ENCODE measurements around the gene RAB31.

DNA sequence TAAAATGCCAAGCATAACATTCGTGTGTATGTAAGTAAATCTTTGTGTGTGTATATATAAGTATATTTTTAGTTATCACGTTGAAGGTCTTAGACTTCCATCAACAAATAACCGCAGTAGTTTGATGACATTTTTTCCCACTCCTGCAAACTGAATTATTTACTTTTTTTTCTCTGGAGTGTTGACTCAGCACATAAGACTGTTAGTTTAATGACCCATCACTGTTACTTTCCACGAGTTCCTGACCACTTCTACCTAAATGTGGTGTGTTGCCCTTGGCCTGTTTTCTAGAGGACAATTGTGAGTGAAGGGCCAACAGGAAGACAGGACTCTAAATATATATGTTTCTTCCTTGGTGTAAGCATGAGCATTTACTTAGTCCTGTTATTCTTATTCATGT is 106.3 kb downstream of the RAB31 start:
- TF ChIP-seq, protein P1, sequence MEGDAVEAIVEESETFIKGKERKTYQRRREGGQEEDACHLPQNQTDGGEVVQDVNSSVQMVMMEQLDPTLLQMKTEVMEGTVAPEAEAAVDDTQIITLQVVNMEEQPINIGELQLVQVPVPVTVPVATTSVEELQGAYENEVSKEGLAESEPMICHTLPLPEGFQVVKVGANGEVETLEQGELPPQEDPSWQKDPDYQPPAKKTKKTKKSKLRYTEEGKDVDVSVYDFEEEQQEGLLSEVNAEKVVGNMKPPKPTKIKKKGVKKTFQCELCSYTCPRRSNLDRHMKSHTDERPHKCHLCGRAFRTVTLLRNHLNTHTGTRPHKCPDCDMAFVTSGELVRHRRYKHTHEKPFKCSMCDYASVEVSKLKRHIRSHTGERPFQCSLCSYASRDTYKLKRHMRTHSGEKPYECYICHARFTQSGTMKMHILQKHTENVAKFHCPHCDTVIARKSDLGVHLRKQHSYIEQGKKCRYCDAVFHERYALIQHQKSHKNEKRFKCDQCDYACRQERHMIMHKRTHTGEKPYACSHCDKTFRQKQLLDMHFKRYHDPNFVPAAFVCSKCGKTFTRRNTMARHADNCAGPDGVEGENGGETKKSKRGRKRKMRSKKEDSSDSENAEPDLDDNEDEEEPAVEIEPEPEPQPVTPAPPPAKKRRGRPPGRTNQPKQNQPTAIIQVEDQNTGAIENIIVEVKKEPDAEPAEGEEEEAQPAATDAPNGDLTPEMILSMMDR (IDR thresholded peaks at IDR 0.05; ENCODE audit: poor library complexity) = no peak
- no peak for TF ChIP-seq EZH2 (IDR thresholded peaks at IDR 0.05; ENCODE audit: borderline replicate concordance)
